ENCODE measurements around the gene POLR2I.
A peak's percentile ranks its signal among the peaks of the same experiment; 100 is the strongest.
"Not testable (repeated sequence)": the region's sequence is repeated elsewhere in the genome, so short reads cannot be mapped to it uniquely, and the experiment has no call there.

POLR2I gene

DNA sequence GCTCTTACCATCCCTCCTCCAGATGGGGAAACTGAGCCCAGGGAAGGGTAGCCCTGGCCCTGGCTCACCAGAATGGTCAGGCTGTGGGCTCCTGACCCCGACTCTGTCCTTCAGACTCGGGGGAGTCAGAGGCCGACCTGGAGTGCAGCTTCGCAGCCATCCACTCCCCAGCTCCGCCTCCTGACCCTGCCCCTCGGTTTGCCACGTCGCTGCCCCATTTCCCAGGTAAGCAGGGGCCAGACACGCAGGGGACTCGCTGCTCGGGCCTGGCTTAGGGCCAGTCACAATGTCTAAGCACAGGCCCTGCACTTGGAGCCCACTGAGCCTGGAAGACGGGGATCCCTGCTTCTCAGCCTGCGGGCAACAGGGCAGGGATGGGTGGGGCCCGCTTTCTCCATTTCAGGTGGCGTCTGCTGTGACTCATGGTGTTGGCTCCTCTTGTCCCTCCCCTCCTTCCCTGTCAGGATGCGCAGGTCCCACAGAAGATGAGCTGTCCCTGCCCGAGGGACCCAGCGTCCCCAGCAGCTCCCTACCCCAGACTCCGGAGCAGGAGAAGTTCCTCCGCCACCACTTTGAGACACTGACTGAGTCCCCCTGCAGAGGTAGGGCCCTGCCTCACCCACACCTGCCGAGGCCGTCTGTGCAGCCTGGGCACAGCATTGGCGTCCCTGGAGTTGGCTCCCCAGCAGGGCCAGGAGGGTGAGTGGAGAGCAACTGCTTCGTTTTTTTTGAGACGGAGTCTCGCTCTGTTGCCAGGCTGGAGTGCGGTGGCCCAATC is 12.9 kb downstream of the POLR2I start:
- DNase-seq (ENCODE audit: low read depth in 2 of 3, low spot score in 1 of 3) = no peak

DNA sequence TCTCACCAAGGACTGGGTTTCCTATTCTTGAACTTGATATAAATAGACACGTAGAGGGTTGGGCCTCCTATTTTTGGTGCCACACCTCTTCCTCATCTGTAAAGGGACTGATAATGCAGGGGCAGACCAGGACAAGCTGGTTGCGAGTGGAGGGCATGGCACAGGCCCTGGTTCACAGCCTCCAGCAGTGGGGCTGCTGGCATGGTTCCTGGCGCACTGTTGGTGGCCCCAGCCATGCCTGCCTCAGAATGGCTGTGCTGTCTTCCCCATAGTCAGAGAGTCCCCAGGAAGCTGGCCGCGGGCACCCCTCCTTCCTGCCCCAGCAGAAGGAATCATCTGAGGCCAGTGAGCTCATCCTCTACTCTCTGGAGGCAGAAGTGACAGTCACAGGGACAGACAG is 14.2 kb downstream of the POLR2I start:
- DNase-seq (ENCODE audit: low read depth in 2 of 3, low spot score in 1 of 3) = no peak

DNA sequence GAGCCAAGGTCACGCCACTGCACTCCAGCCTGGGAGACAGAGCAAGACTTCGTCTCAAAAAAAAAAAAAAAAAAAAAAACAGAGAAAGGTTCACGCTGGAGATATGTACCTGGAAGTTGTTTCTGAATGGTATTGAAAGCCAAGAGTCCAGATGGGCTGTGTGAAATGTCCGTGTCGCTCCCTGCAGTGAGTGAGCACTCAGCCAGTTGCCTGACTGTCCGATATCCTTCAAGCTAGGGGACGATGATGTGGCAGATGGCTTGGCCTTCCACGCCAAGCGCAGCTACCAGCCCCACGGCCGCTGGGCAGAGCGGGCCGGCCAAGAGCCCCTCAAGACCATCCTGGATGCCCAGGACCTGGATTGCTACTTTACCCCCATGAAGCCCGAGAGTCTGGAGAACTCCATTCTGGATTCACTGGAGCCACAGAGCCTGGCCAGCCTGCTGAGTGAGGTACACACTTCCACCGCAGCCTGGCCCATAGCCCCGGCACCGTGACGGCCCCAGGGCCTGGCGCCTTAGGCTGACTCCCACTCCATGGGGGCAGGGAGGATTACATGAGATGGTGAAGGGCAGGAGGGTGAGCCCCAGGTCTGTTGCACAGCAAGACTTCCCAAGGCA is 15.4 kb downstream of the POLR2I start:
- DNase-seq (ENCODE audit: low read depth in 2 of 3, low spot score in 1 of 3) = no peak

DNA sequence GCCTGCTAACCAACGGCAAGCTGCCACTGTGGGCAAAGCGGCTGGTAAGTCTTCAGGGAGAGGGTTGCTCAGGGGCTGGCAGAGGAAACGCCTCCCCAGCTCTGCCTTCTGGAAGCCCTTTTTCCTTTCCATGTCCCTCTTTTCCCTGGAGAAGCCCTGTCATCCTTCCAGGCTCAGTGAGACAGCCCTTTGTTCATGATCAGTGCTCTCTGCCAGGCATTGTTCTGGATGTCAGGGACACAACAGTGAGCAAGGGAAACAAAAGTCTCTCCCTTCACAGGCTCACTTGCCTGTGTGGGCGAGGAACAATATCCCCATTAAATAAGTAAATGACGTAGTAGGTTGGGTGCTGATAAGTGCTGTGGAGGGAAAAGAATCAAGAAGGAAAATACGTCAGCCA is 17.6 kb downstream of the POLR2I start:
- DNase-seq (ENCODE audit: low read depth in 2 of 3, low spot score in 1 of 3) = no peak

DNA sequence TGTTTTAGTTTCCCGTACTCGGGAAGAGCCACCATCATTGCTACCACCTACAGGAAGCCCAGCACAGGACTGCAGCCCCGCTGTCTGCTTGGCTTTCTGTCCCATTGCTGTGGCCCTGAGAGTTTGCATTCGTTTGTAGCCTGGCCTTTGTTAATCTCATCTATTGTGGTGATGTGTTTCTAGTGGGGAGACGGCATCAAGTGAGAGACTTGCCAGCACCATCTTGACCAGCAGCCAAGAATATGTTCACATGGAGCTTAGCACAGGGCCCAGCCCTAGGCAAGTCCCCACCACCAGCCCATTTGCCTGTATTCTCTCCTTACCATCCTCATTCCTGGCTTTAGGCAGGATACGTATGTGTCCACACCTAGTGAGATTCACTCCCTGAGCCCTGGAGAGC is 21.0 kb downstream of the POLR2I start:
- no peak for DNase-seq (ENCODE audit: low read depth in 2 of 3, low spot score in 1 of 3)

DNA sequence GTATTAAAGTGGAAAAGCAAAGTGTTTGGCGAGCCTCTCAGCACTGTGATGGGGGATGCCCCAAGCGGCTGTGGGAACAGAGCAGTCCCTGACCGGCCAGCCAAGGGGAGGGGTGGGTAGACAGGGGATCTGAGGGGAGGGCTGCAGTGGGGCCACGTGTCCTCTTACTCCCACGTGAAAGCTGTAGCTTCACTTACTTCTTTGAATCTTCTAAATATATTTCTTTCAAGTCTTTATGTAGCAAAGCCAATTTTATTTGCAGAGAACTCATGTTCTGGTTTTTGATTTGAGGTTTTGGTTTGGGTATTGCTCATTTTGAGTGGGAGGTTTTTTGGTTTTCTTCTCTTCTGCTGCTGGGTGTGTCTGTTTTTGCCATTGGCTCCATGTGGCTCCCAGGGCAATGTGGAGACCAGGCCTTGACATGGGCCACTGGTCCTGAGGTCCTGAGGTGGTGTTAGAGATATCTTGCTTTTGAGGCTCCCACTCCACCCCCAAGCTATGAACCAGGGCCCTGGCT is 21.5 kb downstream of the POLR2I start:
- peak in 1 of 3 donors; percentile 8 for DNase-seq (ENCODE audit: low read depth in 2 of 3, low spot score in 1 of 3)

DNA sequence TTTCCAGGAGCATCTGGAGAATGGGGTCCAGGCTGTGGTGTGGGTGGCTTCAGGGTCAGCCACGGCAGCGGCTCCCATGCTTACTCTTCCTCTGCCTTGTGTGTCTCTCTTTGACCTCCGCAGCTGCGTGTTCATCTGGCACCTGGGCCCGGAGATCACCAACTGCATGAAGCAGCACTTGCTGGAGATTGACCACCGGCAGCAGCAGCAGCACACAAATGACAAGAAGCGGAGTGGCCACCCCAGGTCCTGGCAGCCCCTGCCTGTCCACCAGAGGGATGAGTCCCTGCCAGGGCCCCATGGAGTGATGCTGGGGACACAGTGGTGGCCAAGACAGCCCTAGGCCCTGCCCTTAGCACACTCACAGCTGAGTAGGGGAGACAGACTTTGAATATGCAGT is 22.1 kb downstream of the POLR2I start:
- no peak for DNase-seq (ENCODE audit: low read depth in 2 of 3, low spot score in 1 of 3)

DNA sequence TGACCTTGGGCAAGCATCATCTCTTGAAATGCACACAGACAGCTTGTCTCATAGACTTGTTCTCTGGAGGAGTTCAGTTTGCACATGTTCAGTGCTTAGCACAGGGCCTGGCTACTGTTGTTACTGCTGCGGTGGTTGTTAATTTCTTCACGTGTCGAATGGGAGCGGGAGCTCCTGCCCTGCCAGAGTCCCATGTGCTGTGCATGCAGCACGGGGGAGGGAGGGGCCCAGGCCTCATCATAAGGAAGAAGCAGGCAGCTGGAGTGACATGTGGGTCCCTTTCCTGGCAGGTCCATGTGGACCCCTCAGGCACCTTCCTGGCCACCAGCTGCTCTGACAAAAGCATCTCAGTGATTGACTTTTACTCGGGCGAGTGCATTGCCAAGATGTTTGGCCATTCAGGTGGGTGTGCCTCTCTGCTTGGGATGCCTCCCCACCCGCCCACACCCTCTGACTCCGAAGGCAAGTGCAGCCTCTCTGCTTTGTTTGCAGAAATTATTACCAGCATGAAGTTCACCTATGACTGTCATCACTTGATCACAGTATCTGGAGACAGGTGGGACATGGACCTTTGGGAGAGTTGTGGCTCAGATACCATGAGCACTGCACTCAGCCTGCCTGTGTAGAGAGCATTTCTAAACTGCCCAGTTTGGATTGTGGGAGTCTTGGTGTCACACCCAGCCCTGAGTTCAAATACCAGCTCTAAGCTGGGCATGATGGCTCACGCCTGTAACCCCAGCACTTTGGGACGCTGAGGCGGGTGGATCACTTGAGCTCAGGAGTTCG is 23.6 kb downstream of the POLR2I start:
- DNase-seq (ENCODE audit: low read depth in 2 of 3, low spot score in 1 of 3) = no peak

DNA sequence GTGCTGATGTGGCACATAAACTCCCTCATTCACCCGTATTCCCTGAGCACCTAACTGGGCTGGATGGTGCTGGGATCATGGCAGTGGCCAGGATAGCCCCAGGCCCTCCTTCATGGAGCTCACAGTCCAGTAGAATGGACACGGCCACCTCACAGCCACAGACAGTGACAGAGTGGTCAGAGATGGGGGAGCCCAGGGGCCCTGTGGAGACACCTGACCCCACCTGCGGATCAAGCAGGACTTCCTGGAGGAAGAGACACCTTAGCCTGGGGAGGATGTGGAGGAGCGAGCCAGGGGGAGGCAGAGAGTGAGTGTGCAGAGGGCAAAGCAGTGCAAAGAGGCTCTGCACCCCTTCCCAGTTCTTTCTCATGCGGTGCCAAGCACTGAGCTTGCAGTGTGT is 24.8 kb downstream of the POLR2I start:
- DNase-seq (ENCODE audit: low read depth in 2 of 3, low spot score in 1 of 3) = no peak

DNA sequence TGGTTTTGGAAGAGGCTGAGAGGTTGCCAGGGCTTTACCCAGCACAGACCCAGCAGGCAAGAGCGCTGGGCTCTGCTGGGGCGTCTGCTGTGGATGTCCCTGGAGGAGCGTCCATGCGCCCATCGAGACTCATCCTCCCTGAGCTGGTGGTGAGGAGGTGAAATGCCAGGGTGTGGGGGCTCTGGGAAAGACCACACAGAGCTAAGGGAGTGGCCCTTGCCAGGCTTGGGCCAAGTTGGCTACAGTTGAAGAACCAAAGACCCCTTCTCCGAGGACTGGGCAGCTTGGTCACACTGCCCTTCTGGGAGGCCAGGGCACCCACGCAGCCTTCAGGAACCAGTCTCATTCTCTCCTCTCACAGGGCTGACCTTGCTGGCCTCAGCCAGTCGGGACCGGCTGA is 28.3 kb downstream of the POLR2I start:
- no peak for DNase-seq (ENCODE audit: low read depth in 2 of 3, low spot score in 1 of 3)

DNA sequence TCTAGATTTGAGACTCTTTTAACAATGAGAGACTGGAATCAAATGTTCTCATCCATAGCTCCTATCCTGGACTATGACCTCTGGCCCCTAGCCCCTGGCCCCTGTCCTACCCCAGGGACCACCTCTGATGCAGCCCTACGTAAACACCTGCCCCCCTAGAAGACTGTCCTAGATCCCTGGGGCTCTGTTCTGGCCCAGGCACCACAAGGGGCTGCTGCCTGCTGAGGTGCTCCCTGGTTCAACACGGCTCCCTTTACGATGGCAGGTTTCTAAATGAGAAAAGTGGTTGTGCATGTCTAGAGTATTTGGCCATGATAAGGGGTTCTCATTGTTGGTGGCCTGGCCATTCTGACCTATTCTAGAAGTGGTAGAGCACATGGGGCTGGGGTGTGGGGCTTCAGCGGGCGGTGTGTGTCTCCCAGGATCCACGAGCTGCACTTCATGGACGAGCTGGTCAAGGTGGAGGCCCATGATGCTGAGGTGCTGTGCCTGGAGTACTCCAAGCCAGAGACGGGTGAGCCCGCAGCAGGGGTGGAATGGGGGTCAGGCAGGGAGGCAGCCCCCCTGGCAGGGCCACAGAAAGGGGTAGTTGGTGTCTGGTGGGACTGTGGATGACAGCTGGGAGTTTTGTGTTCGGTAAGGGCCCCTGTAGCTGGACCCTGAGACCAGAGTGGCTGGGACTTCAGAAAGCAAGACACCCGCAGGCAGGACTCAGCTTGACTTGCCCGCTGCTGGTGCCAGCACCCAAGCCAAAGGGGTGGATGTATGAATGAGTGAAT is 30.3 kb downstream of the POLR2I start:
- no peak for DNase-seq (ENCODE audit: low read depth in 2 of 3, low spot score in 1 of 3)

DNA sequence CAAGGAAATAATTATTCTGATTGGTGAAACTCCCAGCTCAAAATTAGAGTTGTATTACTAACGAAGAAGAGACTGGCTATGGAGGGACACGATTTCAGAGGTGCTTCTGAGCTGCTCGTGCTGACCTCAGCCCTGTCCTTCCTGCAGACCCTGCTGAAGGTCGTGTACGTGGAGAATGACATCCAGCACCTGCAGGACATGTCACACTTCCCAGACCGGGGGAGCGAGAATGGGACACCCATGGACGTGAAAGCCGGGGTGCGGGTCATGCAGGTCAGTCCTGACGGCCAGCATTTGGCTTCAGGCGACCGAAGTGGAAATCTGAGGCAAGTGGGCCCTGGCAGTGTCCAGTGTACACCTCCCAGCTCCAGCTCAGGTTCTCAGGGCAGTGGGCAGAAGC is 31.8 kb downstream of the POLR2I start:
- no peak for DNase-seq (ENCODE audit: low read depth in 2 of 3, low spot score in 1 of 3)

DNA sequence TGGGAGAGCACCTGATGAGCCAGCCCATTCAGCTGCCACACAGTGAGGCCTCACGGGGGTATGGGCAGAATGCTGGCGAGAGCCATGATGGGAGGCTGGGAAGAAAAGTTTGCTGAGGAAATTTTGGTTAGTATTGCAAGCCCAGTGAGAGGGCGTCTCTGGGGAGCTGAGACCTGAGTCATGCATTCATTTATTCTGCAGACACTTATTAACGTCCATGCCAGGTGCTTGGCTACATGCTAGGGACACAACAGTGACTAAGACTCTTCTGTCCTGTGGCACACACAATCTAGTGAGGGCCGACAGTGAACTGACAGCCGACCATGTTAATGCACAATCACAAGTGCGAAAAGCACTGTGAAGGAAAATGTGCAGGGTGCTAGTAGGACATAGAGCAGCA is 32.8 kb downstream of the POLR2I start:
- no peak for DNase-seq (ENCODE audit: low read depth in 2 of 3, low spot score in 1 of 3)

DNA sequence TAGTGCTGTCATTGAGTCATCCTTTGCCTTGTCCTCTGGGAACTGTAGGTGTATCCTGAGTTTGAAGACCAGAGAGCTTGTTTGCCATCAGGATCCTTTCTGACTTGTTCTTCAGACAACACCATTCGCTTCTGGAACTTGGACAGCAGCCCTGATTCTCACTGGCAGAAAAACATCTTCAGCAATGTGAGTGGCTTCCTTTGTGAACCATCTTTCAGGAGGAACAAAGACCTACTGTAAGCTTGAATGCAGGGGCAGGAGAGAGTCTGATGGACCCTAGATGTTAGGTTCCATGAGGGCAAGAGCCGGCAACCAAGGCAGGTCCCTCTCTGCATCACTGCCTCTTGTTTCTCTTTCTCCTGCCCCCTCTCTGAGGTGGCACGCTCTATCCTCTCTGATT is 33.3 kb downstream of the POLR2I start:
- DNase-seq (ENCODE audit: low read depth in 2 of 3, low spot score in 1 of 3) = no peak

DNA sequence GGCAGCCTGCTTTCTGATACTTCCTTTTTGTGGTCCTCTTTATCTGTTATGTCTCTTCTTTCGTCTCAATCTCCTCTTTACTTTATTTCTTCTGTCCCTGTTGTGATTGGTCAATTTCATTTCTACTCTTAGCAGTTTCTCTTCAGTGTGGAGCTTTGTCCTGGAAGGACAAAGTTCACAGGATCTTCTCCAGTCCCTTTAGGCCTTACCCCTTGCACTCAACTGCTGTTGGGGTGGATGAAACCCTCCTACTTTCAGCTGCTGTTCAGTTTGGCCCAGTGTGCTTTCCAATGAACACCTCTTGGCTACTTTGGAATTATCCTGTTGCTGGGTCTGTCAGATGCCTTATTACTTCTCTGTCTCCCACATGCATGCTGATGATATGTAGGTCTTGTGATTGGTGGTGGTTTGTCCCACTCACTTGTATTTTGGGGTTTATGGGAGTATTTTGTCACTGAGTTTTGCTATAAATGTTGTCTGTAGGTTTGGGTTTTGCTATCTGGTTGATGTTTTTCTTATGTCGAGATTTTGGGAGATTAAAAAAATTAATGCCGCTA is 35.2 kb downstream of the POLR2I start:
- DNase-seq (ENCODE audit: low read depth in 2 of 3, low spot score in 1 of 3) = no peak

DNA sequence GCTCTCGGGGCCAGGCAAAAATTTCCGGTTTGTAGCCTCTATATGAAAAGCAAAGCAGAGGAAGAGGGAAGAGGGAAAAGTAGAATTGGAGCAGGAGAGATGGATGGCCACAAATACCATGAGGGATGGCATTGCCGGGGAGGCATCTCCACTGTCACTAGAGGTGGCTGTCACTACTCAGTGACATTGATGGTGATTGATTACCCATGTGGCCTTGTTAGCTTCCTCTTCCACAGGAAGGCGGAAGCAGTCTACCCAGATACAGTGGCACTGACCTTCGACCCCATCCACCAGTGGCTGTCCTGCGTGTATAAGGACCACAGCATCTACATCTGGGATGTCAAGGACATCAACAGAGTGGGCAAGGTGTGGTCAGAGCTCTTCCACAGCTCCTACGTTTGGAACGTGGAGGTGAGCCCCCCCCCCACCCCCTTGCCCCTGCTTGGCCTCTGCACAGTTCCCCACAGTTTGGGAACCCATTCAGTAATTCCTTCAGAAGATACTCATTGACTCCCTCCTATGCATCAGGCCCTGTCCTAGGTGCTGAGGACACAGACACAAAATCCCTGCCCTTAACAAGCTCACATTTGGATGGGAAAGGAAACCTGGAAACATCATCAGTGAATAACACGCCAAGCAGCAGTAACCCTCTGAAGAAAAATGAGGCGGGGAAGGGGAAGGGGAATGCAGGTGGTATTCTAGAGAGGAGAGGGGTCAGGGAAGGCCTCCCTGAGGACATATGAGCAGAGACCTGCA is 41.4 kb downstream of the POLR2I start:
- DNase-seq (ENCODE audit: low read depth in 2 of 3, low spot score in 1 of 3) = no peak

DNA sequence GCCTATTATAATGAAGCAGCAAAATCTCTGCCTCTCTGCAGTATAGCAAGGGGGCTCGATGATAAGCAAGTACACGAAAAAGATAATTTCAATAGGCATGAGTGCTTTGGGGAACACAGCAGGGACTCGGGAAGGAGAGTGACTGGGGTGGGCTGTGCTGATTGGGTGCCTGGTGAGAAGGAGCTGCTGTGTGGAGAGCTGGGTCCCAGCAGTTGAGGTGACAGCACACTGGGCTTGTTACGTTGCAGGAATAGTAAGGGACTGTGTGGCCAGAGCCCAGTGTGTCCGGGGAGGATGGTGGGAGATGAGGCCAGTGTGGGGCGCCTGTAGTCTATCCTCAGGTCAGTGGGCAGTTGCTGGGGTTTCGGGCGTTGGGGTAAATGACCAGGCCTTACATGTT is 42.6 kb downstream of the POLR2I start:
- no peak for DNase-seq (ENCODE audit: low read depth in 2 of 3, low spot score in 1 of 3)

DNA sequence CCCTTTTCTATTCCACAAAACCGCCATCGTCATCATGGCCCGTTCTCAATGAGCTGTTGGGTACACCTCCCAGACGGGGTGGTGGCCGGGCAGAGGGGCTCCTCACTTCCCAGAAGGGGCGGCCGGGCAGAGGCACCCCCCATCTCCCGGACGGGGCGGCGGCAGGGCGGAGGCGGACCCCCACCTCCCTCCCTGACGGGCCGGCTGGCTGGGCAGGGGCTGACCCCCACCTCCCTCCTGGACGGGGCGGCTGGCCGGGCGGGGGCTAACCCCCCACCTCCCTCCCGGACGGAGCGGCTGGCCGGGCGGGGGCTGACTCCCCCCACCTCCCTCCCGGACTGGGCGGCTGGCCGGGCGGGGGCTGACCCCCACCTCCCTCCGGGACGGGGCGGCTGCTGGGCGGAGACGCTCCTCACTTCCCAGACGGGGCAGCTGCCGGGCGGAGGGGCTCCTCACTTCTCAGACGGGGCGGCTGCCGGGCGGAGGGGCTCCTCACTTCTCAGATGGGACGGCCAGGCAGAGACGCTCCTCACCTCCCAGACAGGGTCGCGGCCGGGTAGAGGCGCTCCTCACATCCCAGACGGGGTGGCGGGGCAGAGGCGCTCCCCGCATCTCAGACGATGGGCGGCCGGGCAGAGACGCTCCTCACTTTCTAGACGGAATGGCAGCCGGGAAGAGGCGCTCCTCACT is 45.7 kb downstream of the POLR2I start:
- not testable (repeated sequence) for DNase-seq (ENCODE audit: low read depth in 2 of 3, low spot score in 1 of 3)

DNA sequence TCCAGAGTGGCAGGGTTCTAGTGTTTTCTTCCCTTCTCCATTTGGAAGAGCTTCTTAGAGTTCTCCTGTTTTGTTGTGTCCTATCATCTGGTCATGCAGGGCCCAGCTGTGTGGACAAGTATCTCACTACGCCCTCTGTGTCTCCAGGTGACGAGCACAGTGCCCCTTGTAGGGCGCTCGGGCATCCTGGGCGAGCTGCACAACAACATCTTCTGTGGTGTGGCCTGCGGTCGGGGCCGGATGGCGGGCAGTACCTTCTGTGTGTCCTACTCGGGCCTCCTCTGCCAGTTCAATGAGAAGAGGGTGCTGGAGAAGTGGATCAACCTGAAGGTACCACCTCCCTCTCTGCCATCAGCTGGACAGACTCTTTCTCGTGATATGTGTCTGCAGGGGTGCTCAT is 47.0 kb downstream of the POLR2I start:
- no peak for DNase-seq (ENCODE audit: low read depth in 2 of 3, low spot score in 1 of 3)

DNA sequence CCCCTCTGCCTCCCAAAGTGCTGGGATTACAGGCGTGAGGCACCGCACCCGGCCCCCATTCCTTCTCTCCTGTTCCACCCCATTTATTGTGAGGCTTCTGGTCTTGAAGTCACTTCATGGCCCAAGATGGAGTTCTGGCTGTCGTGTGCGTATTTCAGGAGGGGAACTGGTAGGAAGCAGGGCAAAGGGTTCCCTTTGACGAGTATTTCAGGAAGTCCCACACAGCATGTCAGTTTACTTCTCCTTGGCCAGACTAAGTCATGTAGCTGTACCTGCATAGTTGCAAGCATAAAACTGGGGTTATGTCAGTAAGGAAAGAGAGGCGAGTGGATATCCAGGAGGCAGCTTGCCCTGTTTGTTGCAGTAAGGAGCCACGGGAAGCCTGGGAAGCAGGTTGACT is 49.8 kb downstream of the POLR2I start:
- no peak for DNase-seq (ENCODE audit: low read depth in 2 of 3, low spot score in 1 of 3)
